HG03139 (cell line): Measurements from ENCODE around the gene NTF3.
"Not testable (repeated sequence)": the region's sequence is repeated elsewhere in the genome, so short reads cannot be mapped to it uniquely, and the experiment has no call there.

Experiments
- ATAC-seq: cut with Tn5 transposase; IDR thresholded peaks from one replicate; pipeline ENCODE4 v1.9.1; 2021; ENCODE audit not compliant: unreplicated experiment

The NTF3 gene

GRCh38 chr12:5524769-5525436, 93.0 kb downstream of the NTF3 start:
- no peak for ATAC-seq

- ATAC-seq = no peak
Measured at GRCh38 chr12:5525783-5526367, 94.0 kb downstream of the NTF3 start.

- ATAC-seq = no peak
Measured at GRCh38 chr12:5533368-5533767, 101.5 kb downstream of the NTF3 start.

GRCh38 chr12:5534426-5535199, 102.7 kb downstream of the NTF3 start:
- ATAC-seq = no peak

- no peak for ATAC-seq
Measured at GRCh38 chr12:5535541-5535940, 103.6 kb downstream of the NTF3 start.

- not testable (repeated sequence) for ATAC-seq
Measured at GRCh38 chr12:5537026-5537615, 105.2 kb downstream of the NTF3 start.

- no peak for ATAC-seq
Measured at GRCh38 chr12:5537771-5538170, 105.9 kb downstream of the NTF3 start.
